Measurements from ENCODE around the gene HES1. TPM values are rescaled to one million over a fixed set of nuclear protein-coding genes. Genes with fewer than 3 reads are reported as not detected.

Gene HES1
- total RNA-seq, 1 experiment from 2014 or later, result 21.6 TPM

DNA sequence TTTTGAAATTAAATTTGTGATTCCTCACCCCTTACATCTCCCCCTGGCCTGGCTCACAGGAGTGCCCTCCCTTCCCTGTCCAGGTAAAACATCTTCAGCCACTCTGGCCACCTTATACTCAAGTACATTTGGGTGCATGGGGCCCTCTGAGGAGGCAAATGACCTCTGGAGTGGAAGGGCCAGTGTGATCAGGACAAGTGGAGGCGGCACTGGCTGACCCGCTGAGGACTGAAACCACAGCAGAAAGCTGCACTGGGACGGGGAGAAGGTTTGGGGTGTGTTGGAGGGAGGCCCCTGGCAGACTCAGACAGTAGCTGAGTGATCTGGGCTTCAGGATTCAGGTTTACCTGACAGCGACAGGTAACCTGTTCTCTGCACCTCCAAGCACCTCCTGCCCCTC, 24.2 kb downstream of the HES1 start:
- no peaks in the 10 kb centered on the region for H3K27me3 ChIP-seq
- no peak overlapping the region for H3K4me3 ChIP-seq
- no peaks in the 10 kb centered on the region for H3K4me1 ChIP-seq
- DNase-seq, result no peak
- H3K36me3 ChIP-seq, result no peaks in the 10 kb centered on the region
- H3K27ac ChIP-seq, result no peak overlapping the region
- H3K9me3 ChIP-seq (replicated peaks), result no peaks in the 10 kb centered on the region

GRCh38 chr3:194161131-194162045, 25.4 kb downstream of the HES1 start:
- no peak for DNase-seq
- Histone ChIP-seq H3K27me3 (no peaks in the 10 kb centered on the region), H3K9me3 (replicated peaks) (no peaks in the 10 kb centered on the region), H3K27ac (no peak overlapping the region), H3K36me3 (no peaks in the 10 kb centered on the region), H3K4me3 (no peak overlapping the region), H3K4me1 (0 out of 2 replicates have a peak, but pooled peaks cover 4% of the 10 kb centered on the region)

GRCh38 chr3:194162070-194162678, 26.2 kb downstream of the HES1 start:
- no peak for DNase-seq
- Histone ChIP-seq H3K4me3 (no peak overlapping the region), H3K27ac (no peak overlapping the region), H3K9me3 (replicated peaks) (no peaks in the 10 kb centered on the region), H3K27me3 (no peaks in the 10 kb centered on the region), H3K36me3 (no peaks in the 10 kb centered on the region), H3K4me1 (0 out of 2 replicates have a peak, but pooled peaks cover 7% of the 10 kb centered on the region)

DNA sequence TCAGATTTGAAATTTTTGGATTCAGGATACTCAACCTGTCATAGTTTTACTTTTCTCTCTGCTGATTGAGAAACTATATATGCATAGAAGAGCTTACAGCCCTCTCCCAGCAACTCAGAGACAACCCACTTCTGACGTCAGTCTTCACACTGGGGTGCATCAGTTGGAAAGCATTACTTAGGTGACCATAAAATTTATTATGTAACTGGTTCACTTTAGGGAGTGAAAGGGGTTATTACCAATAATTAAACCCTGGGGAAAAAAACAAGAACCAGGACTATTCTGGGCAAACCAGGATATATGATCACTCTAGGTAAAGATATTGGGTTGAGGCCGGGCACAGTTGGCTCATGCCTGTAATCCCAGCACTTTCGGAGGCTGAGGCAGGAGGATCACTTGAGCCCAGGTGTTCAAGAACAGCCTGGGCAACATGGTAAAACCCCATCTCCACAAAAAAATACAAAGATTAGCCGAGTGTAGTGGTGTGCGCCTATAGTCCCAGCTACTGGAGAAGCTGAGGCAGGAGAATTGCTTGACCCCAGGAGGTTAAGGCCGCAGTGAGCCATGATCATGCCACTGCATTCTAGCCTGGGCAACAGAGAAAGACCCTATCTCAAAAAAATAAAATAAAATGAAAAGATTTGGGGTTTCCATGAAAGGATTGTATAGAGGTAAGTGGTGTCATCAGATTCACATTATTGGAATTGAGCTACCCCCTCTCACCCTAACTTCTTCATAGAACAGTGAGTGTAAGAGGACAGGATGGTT, 27.1 kb downstream of the HES1 start:
- H3K4me3 ChIP-seq, result no peak overlapping the region
- H3K4me1 ChIP-seq, result 0 out of 2 replicates have a peak, but pooled peaks cover 7% of the 10 kb centered on the region
- H3K9me3 ChIP-seq (replicated peaks), result no peaks in the 10 kb centered on the region
- DNase-seq, result no peak
- H3K36me3 ChIP-seq, result no peaks in the 10 kb centered on the region
- no peak overlapping the region for H3K27ac ChIP-seq
- H3K27me3 ChIP-seq, result no peaks in the 10 kb centered on the region

- DNase-seq, result no peak
- Histone ChIP-seq H3K4me1 (0 out of 2 replicates have a peak, but pooled peaks cover 7% of the 10 kb centered on the region), H3K9me3 (replicated peaks) (no peaks in the 10 kb centered on the region), H3K4me3 (no peak overlapping the region), H3K27ac (no peak overlapping the region), H3K27me3 (no peaks in the 10 kb centered on the region), H3K36me3 (no peaks in the 10 kb centered on the region)
Observed at GRCh38 chr3:194163697-194164096, 27.7 kb downstream of the HES1 start.

DNA sequence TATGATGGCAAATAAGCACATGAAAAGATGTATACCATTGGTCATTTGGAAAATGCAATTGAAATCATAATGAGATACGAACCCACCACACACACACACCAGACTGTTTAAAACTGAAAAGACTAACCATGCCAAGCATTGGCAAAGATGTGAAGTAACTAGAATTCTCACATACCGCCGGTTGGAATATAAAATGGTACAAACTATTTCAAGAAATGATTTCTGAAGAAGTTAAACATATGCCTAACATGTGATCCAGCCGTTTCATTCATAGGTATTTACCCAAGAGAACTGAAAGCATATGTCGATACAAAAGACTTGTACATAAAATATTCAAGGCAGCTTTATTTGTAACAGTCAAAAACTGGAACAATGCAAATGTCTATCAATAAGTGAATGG, 28.9 kb downstream of the HES1 start:
- Histone ChIP-seq H3K9me3 (replicated peaks) (no peaks in the 10 kb centered on the region), H3K27ac (no peak overlapping the region), H3K4me3 (no peak overlapping the region), H3K27me3 (no peaks in the 10 kb centered on the region), H3K36me3 (no peaks in the 10 kb centered on the region), H3K4me1 (0 out of 2 replicates have a peak, but pooled peaks cover 7% of the 10 kb centered on the region)
- DNase-seq, result no peak

DNA sequence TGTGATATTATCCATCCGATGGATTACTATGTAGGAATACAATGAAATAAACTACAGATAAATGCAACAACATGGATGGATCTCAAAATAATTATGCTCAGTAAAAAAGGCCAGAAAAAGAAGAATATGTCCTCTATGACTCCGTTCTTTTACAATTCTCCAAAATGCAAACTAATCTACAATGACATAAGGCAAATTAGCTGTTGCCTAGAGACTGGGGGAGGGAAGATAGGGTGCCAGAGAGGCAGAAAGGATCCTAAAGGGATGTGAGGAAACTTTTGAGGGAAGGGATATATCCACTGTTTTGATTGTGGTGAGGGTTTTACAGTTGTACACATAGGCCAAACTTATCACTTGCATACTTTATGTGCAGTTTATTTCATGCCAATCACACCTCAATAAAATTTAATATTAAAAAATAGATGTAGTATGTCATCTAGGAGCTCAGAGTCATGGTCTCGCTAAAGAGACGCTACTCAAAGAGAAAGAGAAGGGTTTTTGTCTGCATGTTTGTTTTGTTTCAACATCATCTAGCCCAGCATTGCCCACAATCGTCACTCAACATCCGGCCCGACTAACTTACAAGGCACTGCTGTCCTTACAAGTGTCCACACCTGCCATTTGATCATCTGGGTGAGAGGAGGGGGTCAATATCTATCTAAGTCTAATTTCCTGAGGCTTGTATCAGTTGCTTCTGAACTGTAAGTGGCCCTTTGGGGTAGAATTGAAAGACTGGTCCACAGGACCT, 29.5 kb downstream of the HES1 start:
- Histone ChIP-seq H3K4me1 (0 out of 2 replicates have a peak, but pooled peaks cover 7% of the 10 kb centered on the region), H3K4me3 (no peak overlapping the region), H3K27ac (no peak overlapping the region), H3K36me3 (no peaks in the 10 kb centered on the region), H3K9me3 (replicated peaks) (no peaks in the 10 kb centered on the region), H3K27me3 (no peaks in the 10 kb centered on the region)
- no peak for DNase-seq

DNA sequence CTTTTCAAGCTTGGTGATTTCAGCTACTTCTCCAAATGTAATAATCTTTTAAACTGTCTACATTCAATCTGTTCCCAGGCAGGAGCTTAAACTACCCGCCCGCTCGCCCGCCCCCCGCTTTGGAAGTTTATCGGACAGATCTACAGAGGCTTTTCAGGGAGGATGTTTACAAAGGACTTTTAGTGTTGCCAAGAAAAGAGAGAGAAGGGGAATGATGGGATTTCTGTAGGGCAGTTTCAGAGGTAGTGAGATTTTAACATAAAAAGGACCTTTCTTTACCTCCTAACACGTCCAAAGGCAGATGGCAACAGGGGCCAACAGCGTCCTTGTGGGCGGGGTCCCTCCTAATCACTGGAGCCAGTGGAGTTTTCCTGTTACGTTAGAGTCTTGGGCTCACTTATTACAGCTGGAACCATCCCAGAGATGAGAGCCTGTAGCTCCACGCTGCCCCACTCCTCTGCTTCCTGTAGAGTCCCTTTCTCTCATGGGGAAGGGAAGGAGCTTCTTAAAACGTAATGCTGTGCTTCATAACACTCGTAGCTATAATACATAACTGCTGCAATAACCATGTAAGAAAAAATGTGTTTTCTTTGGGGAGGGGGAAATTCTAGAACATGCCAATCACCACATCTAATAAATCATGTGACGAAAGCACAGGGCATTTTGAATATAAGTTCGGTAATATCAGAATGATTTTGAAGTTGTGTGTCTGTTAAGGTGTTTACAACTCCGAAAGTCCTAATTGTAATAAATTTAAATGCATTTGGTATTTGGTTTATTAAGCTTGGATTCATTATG, 30.9 kb downstream of the HES1 start:
- H3K36me3 ChIP-seq, result no peaks in the 10 kb centered on the region
- no peak overlapping the region for H3K27ac ChIP-seq
- H3K4me3 ChIP-seq, result peak overlapping the region; percentile 44
- H3K4me1 ChIP-seq, result 0 out of 2 replicates have a peak, but pooled peaks cover 7% of the 10 kb centered on the region
- DNase-seq, result peak; percentile 34 to 75
- no peaks in the 10 kb centered on the region for H3K27me3 ChIP-seq
- no peaks in the 10 kb centered on the region for H3K9me3 ChIP-seq (replicated peaks)

GRCh38 chr3:194167480-194168282, 31.7 kb downstream of the HES1 start:
- Histone ChIP-seq H3K36me3 (no peaks in the 10 kb centered on the region), H3K4me3 (no peak overlapping the region), H3K27me3 (no peaks in the 10 kb centered on the region), H3K9me3 (replicated peaks) (no peaks in the 10 kb centered on the region), H3K27ac (no peak overlapping the region), H3K4me1 (0 out of 2 replicates have a peak, but pooled peaks cover 7% of the 10 kb centered on the region)
- no peak for DNase-seq

GRCh38 chr3:194168994-194169393, 33.0 kb downstream of the HES1 start:
- no peaks in the 10 kb centered on the region for H3K27me3 ChIP-seq
- H3K9me3 ChIP-seq (replicated peaks), result no peaks in the 10 kb centered on the region
- no peaks in the 10 kb centered on the region for H3K36me3 ChIP-seq
- no peak for DNase-seq
- H3K27ac ChIP-seq, result no peak overlapping the region
- 0 out of 2 replicates have a peak, but pooled peaks cover 7% of the 10 kb centered on the region for H3K4me1 ChIP-seq
- no peak overlapping the region for H3K4me3 ChIP-seq

GRCh38 chr3:194169595-194169994, 33.6 kb downstream of the HES1 start:
- 0 out of 2 replicates have a peak, but pooled peaks cover 7% of the 10 kb centered on the region for H3K4me1 ChIP-seq
- no peaks in the 10 kb centered on the region for H3K36me3 ChIP-seq
- DNase-seq, result no peak
- no peaks in the 10 kb centered on the region for H3K9me3 ChIP-seq (replicated peaks)
- no peak overlapping the region for H3K27ac ChIP-seq
- H3K4me3 ChIP-seq, result no peak overlapping the region
- no peaks in the 10 kb centered on the region for H3K27me3 ChIP-seq

DNA sequence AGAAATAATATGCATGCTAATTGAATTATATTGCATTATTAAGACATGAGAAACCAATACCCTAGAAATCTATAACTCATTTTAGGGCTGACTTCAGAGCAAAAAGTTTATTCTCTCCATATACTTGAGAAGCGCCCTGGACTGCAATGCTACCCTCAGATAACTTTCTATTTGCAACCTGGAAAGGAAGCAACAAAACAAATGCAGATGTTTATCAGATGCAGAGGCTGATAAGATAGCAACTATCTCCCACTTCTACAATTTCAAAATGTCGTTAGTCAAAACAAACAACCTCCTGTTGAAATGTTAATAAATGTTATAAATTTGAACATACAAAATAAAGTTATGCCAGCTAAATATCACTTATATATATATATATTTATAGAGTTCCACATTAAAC, 34.8 kb downstream of the HES1 start:
- no peak overlapping the region for H3K4me3 ChIP-seq
- no peaks in the 10 kb centered on the region for H3K27me3 ChIP-seq
- DNase-seq, result no peak
- no peaks in the 10 kb centered on the region for H3K36me3 ChIP-seq
- H3K9me3 ChIP-seq (replicated peaks), result no peaks in the 10 kb centered on the region
- H3K27ac ChIP-seq, result no peak overlapping the region
- 0 out of 2 replicates have a peak, but pooled peaks cover 7% of the 10 kb centered on the region for H3K4me1 ChIP-seq

GRCh38 chr3:194174406-194174805, 38.5 kb downstream of the HES1 start:
- no peak for DNase-seq
- Histone ChIP-seq H3K4me1 (no peaks in the 10 kb centered on the region), H3K36me3 (no peaks in the 10 kb centered on the region), H3K27me3 (peaks cover 5% of the 10 kb centered on the region; the same call in 1 of the 2 replicates), H3K4me3 (no peak overlapping the region), H3K27ac (no peak overlapping the region), H3K9me3 (replicated peaks) (no peaks in the 10 kb centered on the region)
